NCI-H526 (cell line): ENCODE data around the gene FREM3.
"Not testable (repeated sequence)": the region's sequence is repeated elsewhere in the genome, so short reads cannot be mapped to it uniquely, and the experiment has no call there.

ENCODE experiments used
- DNase-seq, 2 experiments: peaks; one replicate each; lab custom pipeline; 2025; lab: John Stamatoyannopoulos, UW

FREM3 gene

DNA sequence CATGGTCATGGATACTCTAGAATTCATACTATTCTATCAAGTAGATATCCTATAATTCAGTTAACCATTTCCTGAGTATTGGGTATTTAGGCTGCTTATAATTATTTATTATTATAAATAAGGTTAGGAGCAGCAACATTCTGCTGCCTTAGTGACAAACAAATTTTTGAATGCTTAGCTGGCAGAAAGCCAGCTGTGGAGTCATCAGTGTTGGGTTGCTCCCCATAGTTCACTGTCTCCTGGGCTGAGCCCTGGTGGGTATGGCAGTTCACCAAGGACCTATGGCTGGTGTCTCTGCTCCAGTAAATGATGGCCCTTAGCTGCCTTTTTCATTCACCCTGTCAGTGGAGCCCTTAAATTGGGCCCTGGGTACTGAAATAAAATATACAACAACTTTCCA, 125.1 kb downstream of the FREM3 start:
- no peak for DNase-seq

DNA sequence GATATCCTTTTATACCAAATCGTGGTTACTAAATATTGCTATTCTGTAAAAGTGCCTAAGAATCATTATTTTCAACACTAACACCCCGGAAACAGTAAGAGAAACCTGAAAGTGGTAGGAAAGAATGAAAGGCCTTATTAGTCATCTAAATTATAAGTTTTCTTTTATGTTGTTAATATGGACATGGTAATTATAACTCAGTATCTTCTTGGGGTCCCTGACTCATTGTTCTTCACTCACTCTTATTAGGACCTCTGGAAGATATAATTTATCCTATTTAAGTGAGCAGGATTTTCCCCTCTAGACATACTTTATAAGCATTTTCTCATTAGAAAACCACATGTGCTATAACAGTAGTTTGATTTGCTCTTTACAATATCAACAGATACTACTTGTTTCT, 136.0 kb downstream of the FREM3 start:
- no peak for DNase-seq

DNA sequence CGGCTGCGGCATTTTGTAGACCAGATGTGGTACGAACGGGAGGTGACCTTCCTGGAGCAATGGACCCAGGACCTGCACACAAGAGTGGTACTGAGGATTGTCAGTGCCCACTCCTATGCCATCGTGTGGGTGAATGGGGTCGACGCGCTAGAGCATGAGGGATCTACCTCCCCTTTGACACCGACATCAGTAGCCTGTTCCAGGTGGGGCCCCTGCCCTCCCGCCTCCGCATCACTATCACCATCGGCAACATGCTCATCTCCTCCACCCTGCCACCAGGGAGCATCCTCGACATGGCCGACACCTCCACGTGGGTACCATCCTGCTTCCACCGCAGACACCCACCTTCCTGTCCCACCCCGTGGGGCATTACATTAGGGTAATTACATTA, 140.7 kb downstream of the FREM3 start:
- DNase-seq, result peak in 1 of 2 experiments; percentile 51

DNA sequence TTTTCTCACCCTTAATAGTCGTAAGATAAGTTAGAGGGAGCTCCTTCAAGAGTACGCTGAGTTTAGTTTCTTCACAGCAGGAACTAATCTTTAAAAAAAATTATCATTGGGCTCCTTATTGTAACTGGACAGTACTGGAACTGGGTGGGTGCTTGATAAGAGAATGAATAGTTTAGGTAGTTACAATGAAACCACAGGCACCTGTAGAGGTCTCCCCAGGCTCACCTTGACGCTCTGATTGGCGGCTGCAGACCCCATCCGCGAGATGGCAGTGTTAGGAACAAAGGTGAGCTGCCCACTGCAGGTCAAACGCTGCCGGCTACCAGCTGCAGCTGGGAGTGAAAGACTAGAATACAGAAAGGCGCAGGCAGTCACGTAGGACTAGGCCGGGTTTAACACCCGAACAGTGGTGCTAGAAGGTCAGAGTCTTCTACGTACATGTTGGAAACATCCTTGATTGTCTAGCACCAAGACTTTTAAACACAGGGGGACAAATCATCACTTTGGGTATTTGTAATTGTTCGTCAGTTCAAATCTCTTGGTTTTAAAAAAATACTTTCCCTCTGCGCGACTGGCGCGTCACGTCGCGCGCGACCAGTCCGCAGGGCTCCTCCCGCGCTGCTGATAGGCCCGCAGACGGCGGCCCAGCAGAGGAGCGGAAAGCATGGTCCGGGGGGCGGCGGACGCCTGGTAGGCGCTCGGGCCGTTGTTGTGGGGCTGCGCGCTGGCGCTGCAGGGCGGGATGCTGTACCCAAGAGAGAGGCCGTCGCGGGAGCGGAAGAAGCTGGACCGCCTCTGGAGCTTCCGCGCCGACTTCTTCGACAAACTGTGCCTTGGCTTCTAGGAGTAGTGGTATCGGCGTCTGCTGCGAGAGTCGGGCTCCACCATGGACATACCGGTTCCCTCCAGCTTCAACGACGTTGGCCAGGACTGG, 141.4 kb downstream of the FREM3 start:
- peak; percentile 91 to 93 for DNase-seq

DNA sequence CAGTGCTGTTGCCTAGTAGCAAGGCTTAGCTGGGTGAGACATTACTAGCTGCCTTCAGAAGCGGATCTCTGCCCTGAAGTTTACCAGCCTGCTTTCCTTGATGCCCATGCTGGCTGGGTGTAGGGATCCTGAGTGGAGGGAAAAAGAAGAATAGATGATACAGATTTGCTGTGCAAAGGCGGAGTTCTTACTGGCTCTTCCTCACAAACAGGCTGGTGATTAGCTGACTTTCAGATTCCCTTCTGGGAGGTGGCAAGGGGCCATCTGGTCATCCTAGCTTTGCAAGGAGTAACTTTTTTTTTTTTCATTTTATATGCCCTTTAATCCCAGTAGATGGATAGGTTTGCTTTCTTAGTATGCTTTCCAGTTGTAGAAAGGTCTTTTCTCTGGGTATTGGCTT, 142.2 kb downstream of the FREM3 start:
- no peak for DNase-seq

DNA sequence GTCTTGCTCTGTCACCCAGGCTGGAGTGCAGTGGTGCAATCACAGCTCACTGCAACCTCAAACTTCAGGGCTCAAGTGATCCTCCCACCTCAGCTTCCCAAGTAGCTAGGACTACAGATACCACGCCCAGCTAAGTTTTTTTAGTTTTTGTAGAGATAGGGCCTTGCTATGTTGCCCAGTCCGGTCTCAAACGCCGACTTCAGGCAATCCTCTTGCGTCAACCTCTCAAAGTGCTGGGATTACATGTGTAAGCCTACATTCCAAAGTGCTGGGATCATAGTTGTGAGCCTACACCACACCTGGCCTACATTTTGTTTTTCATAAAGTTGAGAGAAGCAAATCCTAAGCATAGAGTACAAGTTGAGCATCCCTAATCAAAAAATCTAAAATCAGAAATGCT, 144.8 kb downstream of the FREM3 start:
- no peak for DNase-seq

DNA sequence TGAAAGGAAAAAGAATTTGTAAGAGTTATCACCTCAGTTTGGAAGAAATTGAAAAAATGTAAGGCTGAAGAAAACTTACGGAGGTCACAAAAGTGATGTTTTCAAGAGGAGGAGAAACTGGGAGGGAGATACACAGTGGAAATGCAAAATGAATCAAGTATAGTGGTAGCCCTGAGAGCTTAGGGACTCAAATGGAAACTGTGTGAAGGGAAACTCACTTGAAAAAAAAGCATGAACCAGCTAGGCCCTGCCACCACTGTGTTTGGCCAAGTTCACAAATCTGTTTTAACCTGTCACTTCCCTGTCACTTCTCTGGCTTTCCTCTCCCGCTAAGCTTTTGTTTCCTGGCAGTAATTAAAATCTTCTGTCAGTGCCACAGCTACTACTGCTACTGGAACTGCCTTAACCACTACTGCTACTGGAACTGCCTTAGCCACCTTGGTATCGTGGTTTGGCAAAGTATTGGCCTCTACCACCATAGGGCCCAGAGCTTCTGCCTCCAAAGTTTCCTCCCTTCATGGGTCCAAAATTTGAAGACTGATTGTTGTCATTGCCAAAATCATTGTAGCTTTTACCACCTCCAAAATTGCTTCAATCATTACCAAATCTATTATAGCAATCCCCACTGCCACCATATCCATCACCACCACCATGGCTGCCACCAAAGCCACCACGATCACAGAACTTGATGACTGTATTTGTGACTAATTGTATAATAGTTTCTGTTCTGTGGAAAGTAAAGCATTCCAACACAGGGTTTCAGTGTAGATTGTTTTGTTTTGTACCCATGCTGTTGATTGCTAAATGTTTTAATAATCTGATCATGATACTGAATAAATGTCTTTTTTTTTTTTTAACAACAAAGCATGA, 145.5 kb downstream of the FREM3 start:
- DNase-seq, result no peak

DNA sequence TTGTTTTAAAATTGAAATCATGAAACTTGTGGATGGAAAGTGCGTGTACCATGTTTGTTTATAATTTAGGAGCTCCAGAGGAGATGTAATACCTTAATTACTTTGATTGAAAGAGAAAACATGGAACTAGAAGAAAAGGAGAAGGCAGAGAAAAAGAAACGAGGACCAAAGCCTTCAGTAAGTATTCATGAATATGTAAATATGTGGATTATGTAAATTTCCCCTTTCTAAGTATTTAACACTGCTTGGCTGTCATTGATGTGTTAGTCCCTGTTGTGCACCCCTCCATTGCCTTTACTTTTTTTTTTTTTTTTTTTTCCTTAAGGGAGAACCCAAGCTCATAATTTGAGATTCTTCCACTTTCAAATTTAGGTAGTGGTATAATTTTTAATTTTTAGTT, 150.5 kb downstream of the FREM3 start:
- peak in 1 of 2 experiments; percentile 24 for DNase-seq

DNA sequence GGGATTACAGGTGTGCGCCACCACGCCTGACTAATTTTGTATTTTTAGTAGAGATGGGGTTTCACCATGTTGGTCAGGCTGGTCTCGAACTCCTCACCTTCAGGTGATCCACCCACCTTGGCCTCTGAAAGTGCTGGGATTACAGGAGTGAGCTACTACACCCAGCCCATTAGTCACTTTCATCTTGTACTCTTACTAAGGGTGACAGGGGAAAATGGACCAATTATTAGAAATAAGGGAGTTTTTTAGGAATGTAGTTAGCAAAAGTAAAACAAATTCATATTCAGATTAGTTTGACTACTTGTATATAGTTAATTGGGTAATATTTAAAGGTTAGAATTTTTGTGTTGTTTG, 160.8 kb downstream of the FREM3 start:
- DNase-seq, result no peak

DNA sequence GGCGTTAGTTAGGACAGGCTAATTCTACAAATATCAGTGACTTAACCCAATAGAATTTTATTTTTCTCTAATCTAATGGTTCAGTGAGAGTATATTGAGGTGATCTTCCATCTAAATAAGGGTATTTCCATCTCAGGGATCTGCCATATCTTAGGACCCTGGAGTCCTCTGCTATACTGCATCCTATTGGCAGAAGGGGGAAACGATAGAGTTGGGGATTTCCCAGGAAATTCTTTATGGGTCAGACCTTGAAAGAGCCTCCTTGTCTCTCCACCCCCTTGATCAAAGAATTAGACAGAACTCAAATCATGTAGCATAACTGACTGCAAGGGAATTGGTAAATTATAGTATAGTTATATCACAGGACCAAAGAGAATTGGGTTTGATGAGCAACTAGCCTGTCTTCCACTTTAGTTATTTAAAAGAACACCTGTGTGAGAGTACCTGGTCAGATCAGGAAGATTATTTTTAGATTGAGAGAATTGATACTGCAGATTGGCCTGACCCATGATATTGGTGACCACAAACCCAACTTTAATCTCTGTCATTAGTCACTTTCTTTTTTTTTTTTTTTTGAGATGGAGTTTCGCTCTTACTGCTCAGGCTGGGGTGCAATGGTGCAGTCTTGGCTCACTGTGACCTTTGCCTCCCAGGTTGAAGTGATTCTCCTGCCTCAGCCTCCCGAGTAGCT, 161.4 kb downstream of the FREM3 start:
- no peak for DNase-seq

DNA sequence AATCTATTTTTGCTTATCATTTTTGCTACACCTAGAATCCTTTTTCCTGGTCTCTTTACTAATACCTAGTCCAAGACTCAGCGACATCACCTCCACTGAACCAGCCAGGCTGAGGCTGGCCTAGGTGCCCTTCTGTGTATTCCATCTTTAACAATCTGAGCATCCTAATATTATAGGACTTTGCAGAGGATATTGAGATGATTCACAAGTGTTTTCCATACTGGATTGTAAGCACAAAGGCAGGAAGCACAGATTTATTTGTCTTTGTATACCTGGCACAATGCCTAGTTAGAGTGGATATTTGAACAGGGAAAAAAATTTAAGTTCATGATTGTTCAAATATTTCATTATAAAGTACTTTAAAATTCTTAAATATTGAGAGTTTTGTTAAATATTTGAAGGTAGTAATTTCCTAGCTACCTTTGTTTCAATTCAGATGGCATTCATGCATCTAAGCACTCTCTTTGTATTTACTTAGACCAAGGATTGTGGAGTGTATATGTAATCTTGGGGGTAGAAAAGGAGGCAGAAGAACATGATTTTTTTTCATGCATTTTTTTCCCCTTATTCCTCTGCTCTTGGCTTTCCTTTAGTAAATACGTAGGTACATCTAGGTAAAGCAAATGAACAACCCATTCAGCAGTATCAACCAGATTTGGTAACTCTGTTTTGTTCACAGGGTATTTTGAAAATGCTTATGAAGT, 168.5 kb downstream of the FREM3 start:
- no peak for DNase-seq

DNA sequence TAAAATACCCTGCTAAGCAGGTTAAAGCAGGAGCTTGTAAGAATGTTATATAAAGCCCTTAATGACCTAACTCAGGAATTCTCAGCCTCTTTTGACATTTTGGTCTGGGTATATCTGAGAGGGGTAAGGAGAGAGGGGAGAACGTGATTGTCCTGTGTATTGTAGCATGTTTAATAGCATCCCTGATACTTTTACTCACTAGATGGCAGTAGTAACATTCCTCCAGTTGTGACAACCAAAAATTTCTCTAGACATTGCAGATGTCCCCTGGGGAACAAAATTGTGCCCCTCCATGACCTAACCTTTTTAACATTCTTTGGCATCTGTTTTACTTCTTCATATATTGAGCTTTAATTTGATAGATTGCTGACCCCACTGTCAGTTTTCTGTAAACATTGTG, 169.1 kb downstream of the FREM3 start:
- no peak for DNase-seq

DNA sequence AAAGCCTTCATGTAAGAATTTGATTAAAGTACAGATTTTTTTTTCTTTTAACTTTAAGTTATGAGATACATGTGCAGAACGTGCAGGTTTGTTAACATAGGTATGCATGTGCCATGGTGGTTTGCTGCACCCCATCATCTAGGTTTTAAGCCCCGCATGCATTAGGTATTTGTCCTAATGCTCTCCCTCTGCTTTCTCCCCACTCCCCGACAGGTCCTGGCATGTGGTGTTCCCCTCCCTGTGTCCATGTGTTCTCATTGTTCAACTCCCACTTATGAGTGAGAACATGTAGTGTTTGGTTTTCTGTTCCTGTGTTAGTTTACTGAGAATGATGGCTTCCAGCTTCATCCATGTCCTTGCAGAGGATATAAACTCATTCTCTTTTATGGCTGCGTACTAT, 172.4 kb downstream of the FREM3 start:
- DNase-seq, result not testable (repeated sequence)
